Left ventricle myocardium superior (tissue), 1 donor: ENCODE data around the gene KIRREL3. TPM values are rescaled to one million over a fixed set of nuclear protein-coding genes. Genes with fewer than 3 reads are reported as not detected.

Source experiments
- ATAC-seq: fragments of 200-7000 bp; cut with Tn5 transposase; one replicate; pipeline ENCODE4 v1.9.1; 2020; ENCODE audit warnings: mild to moderate bottlenecking, moderate library complexity
- DNase-seq: peaks from one replicate; pipeline ENCODE4 v3.0.0-alpha.2; 2020
- intact Hi-C: fragments of 100-400 bp; cut with micrococcal nuclease; formaldehyde crosslinking; loops from one replicate; pipeline ENCODE4 v1.11.0; 2022
- total RNA-seq: library from RNA; stranded (reverse); fragmentation: NEBNext Ultra II Directional; extraction: Animal tissue kit (Norgen Biotek cat#: 25700); gene quantifications from one replicate; pipeline ENCODE4 v1.2.1, GENCODE V29; 2021
- donor health status: DM: no; HTN: yes; CAD: no; lungs with severe emphysema.

The KIRREL3 gene
- total RNA-seq, 1 donor from 2014 or later: 0.35 TPM

GRCh38 chr11:126855536-126855935 lies 145.0 kb downstream of the KIRREL3 start:
- DNase-seq (no peak), ATAC-seq (no peak)
- intact Hi-C loops: no loop called here

GRCh38 chr11:126853732-126854131 lies 146.8 kb downstream of the KIRREL3 start:
- DNase-seq (no peak), ATAC-seq (no peak)
- intact Hi-C loops: no loop called here

GRCh38 chr11:126844789-126845188 lies 155.8 kb downstream of the KIRREL3 start:
- no peak for ATAC-seq
- intact Hi-C loops: no loop called here

GRCh38 chr11:126843096-126843495 lies 157.5 kb downstream of the KIRREL3 start:
- DNase-seq (no peak), ATAC-seq (no peak)
- intact Hi-C loops: no loop called here

More at GRCh38 chr11:126844789-126845188, 155.8 kb downstream of the KIRREL3 start:
- no peak for DNase-seq

- DNase-seq (no peak), ATAC-seq (no peak)
- intact Hi-C loops: no loop called here
Measured at GRCh38 chr11:126841999-126842398, 158.6 kb downstream of the KIRREL3 start.

GRCh38 chr11:126840975-126841374 lies 159.6 kb downstream of the KIRREL3 start:
- intact Hi-C loops: no loop called here
- ATAC-seq (no peak), DNase-seq (no peak)

GRCh38 chr11:126840201-126840886 lies 160.2 kb downstream of the KIRREL3 start:
- DNase-seq (no peak), ATAC-seq (no peak)
- intact Hi-C loops: no loop called here

- intact Hi-C loops: no loop called here
- no peak for ATAC-seq
- no peak for DNase-seq
Measured at GRCh38 chr11:126839496-126839895, 161.1 kb downstream of the KIRREL3 start.

- intact Hi-C loops: no loop called here
- no peak for DNase-seq
- ATAC-seq: no peak
Measured at GRCh38 chr11:126838779-126839178, 161.8 kb downstream of the KIRREL3 start.

- ATAC-seq (no peak), DNase-seq (no peak)
- intact Hi-C loops: no loop called here
Measured at GRCh38 chr11:126837581-126837980, 163.0 kb downstream of the KIRREL3 start.

- ATAC-seq (no peak), DNase-seq (no peak)
- intact Hi-C loops: no loop called here
Measured at GRCh38 chr11:126834573-126834972, 166.0 kb downstream of the KIRREL3 start.

GRCh38 chr11:126834149-126834548 lies 166.4 kb downstream of the KIRREL3 start:
- intact Hi-C loops: no loop called here
- ATAC-seq: no peak
- no peak for DNase-seq

- ATAC-seq (no peak), DNase-seq (no peak)
- intact Hi-C loops: no loop called here
Measured at GRCh38 chr11:126833065-126833464, 167.5 kb downstream of the KIRREL3 start.

- intact Hi-C loops: no loop called here
- ATAC-seq (no peak), DNase-seq (no peak)
Measured at GRCh38 chr11:126832387-126832786, 168.2 kb downstream of the KIRREL3 start.

- intact Hi-C loops: no loop called here
- DNase-seq (no peak), ATAC-seq (no peak)
Measured at GRCh38 chr11:126830216-126830806, 170.3 kb downstream of the KIRREL3 start.

- DNase-seq (no peak), ATAC-seq (no peak)
- intact Hi-C loops: no loop called here
Measured at GRCh38 chr11:126829716-126830115, 170.9 kb downstream of the KIRREL3 start.

- ATAC-seq: no peak
- no peak for DNase-seq
- intact Hi-C loops: no loop called here
Measured at GRCh38 chr11:126824035-126824607, 176.4 kb downstream of the KIRREL3 start.

GRCh38 chr11:126823274-126823673 lies 177.3 kb downstream of the KIRREL3 start:
- ATAC-seq (no peak), DNase-seq (no peak)
- intact Hi-C loops: no loop called here

GRCh38 chr11:126821827-126822226 lies 178.7 kb downstream of the KIRREL3 start:
- ATAC-seq: no peak
- no peak for DNase-seq
- intact Hi-C loops: no loop called here

GRCh38 chr11:126819194-126819593 lies 181.4 kb downstream of the KIRREL3 start:
- DNase-seq: no peak
- ATAC-seq: no peak
- intact Hi-C loops: no loop called here
